ENCODE data around the gene RFX3.

Gene RFX3

GRCh38 chr9:3525836-3526164 is at the start of gene RFX3:
TSS of gene RFX3 (minus strand) at chr9:3526001. CDS start at chr9:3395588, 130,413 bp downstream.
- H3K27ac ChIP-seq: peak within 1 kb of the TSS; percentile 100
- H3K27me3 ChIP-seq (replicated peaks): no peaks in the 10 kb centered on the region
- in situ Hi-C loops (cut with HindIII; ENCODE audit: low pct_ligation_motif_present, low sequenced_read_pairs): no loop called here
- H3K4me3 ChIP-seq (ENCODE audit: low read depth, low read length): peak within 1 kb of the TSS; percentile 92
- TF ChIP-seq CTCF (IDR thresholded peaks at IDR 0.05; ENCODE audit: low read depth, low read length, missing control alignments): no peak
- peak; percentile 93 for DNase-seq
- H3K36me3 ChIP-seq (replicated peaks): no peaks in the 10 kb centered on the region

DNA sequence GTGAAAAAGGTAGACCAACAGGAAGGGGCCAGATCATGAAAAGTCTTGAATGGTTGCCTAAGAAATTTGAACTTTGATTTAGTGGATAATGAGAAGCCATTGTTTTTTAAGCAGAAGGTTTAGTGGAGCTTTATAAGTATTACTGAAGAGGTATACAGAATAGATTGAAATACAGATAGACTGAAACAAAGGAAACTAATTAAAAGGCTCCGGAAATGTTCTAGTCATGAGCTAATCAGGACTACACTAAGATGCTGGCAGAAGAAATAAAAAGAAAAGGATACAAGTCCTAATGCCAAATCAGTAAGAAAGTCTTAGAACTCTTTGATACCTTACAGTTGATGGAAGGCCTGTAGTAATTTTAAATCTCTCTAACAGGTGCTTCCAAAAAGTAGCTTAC is 45.7 kb upstream of the RFX3 start:
- TF ChIP-seq CTCF (IDR thresholded peaks at IDR 0.05; ENCODE audit: low read depth, low read length, missing control alignments): no peak
- no peaks in the 10 kb centered on the region for H3K27me3 ChIP-seq (replicated peaks)
- no peaks in the 10 kb centered on the region for H3K36me3 ChIP-seq (replicated peaks)
- H3K4me3 ChIP-seq (ENCODE audit: low read depth, low read length): no peak overlapping the region
- no peak overlapping the region for H3K27ac ChIP-seq
- DNase-seq: no peak
- in situ Hi-C loops (cut with HindIII; ENCODE audit: low pct_ligation_motif_present, low sequenced_read_pairs): no loop called here

- Histone ChIP-seq H3K27me3 (replicated peaks) (no peaks in the 10 kb centered on the region), H3K36me3 (replicated peaks) (no peaks in the 10 kb centered on the region), H3K27ac (no peak overlapping the region), H3K4me3 (ENCODE audit: low read depth, low read length) (no peak overlapping the region)
- no peak for TF ChIP-seq CTCF (IDR thresholded peaks at IDR 0.05; ENCODE audit: low read depth, low read length, missing control alignments)
- in situ Hi-C loops (cut with HindIII; ENCODE audit: low pct_ligation_motif_present, low sequenced_read_pairs): no loop called here
- DNase-seq: no peak
These were observed 43.7 kb upstream of the RFX3 start for GRCh38 chr9:3569529-3569928.

DNA sequence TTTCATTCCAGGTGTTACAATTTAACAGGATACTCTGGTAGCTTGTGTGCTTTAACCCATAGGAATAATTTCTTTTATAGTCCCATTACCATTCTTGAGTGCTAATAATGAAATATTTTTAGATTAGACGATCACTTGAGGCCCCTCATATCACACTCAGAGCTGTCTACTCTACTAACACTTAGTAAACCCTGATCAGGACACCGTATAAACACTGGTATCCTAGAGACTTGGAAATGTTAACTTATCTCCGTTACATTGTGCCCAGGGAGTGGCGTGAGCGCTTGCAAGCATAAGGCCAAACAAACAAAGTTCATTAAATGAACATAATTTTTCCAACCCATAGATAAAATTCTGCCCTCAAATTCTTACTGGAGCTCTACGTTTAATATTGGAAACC is 42.2 kb upstream of the RFX3 start:
- no peak for TF ChIP-seq CTCF (IDR thresholded peaks at IDR 0.05; ENCODE audit: low read depth, low read length, missing control alignments)
- Histone ChIP-seq H3K27me3 (replicated peaks) (no peaks in the 10 kb centered on the region), H3K36me3 (replicated peaks) (no peaks in the 10 kb centered on the region), H3K27ac (no peak overlapping the region), H3K4me3 (ENCODE audit: low read depth, low read length) (no peak overlapping the region)
- no peak for DNase-seq
- in situ Hi-C loops (cut with HindIII; ENCODE audit: low pct_ligation_motif_present, low sequenced_read_pairs): no loop called here

DNA sequence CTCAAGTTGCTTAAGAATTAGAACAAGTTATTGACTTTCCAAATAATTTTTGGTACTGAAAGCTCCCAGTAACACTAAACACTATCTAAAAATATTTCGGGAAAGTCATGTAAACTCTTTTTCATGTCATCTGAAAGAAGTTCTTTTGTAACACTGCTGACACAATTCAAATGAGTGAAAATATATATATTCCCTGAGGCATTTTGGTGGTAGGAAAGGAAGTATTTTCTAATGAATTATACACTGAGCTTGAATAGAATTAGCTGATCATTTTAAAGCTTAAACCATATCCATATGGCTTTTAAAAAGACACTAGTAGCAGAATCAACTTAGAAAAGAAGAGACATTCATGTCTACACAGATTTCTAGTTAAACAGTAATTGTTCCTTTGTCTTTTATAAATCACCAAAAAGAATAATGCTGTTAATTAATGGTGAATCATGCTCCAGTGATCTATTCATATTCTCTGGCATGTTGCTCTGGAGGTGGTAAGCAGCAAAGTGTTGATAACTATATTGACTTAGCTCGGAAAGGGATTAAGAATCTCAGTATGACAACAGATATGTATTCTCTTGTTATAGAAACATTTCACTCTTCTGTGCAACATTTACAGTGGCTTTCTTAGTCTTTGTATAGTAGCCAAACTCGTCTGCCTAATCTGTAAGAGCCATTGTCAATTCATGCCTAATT is 27.4 kb upstream of the RFX3 start:
- no peak for DNase-seq
- Histone ChIP-seq H3K27me3 (replicated peaks) (no peaks in the 10 kb centered on the region), H3K4me3 (ENCODE audit: low read depth, low read length) (no peak overlapping the region), H3K36me3 (replicated peaks) (no peaks in the 10 kb centered on the region), H3K27ac (no peak overlapping the region)
- TF ChIP-seq CTCF (IDR thresholded peaks at IDR 0.05; ENCODE audit: low read depth, low read length, missing control alignments): no peak
- in situ Hi-C loops (cut with HindIII; ENCODE audit: low pct_ligation_motif_present, low sequenced_read_pairs): no loop called here

- no peak overlapping the region for H3K4me3 ChIP-seq (ENCODE audit: low read depth, low read length)
- no peak overlapping the region for H3K27ac ChIP-seq
- no peaks in the 10 kb centered on the region for H3K27me3 ChIP-seq (replicated peaks)
- H3K36me3 ChIP-seq (replicated peaks): no peaks in the 10 kb centered on the region
- no peak for TF ChIP-seq CTCF (IDR thresholded peaks at IDR 0.05; ENCODE audit: low read depth, low read length, missing control alignments)
- DNase-seq: no peak
- in situ Hi-C loops (cut with HindIII; ENCODE audit: low pct_ligation_motif_present, low sequenced_read_pairs): no loop called here
These were observed 23.4 kb upstream of the RFX3 start for GRCh38 chr9:3549225-3549624.

Measured in brain microvascular endothelial cell (primary cell).